Activated naive CD4-positive, alpha-beta T cell treated with anti-CD3 and anti-CD28 coated beads, Interleukin-2, amount 50 U/mL, for 24 hours (primary cell): ENCODE results near the gene SMAD5.
A peak's percentile ranks its signal among the peaks of the same experiment; 100 is the strongest.

Experiments
- H3K27ac Mint-ChIP-seq: one replicate; pipeline ENCODE4 v1.8.0; 2021; ENCODE audit warnings: mild to moderate bottlenecking, mixed read lengths
- H3K27me3 Mint-ChIP-seq: one replicate; pipeline ENCODE4 v1.8.0; 2021; ENCODE audit warnings: mixed read lengths
- H3K36me3 Mint-ChIP-seq: one replicate; pipeline ENCODE4 v1.8.0; 2021; ENCODE audit warnings: mixed read lengths
- H3K4me1 Mint-ChIP-seq: one replicate; pipeline ENCODE4 v1.8.0; 2021; ENCODE audit warnings: mixed read lengths
- H3K4me3 Mint-ChIP-seq: one replicate; pipeline ENCODE4 v1.8.0; 2021; ENCODE audit warnings: mild to moderate bottlenecking, mixed read lengths
- H3K9me3 Mint-ChIP-seq: one replicate; pipeline ENCODE4 v1.8.0; 2021; ENCODE audit warnings: mixed read lengths

Gene SMAD5

GRCh38 chr5:136132557-136133221 is at the start of gene SMAD5:
Gene SMAD5 (plus strand): TSS chr5:136132845. CDS start chr5:136153761, 20,916 bp downstream.
- Mint-ChIP-seq H3K9me3 (peaks cover 2% of the 10 kb centered on the region), H3K36me3 (no peaks in the 10 kb centered on the region), H3K4me1 (peaks cover 9% of the 10 kb centered on the region), H3K4me3 (peak within 1 kb of the TSS; percentile 77), H3K27me3 (peaks cover 36% of the 10 kb centered on the region), H3K27ac (no peak within 1 kb of the TSS)

GRCh38 chr5:136084698-136085097 is 47.9 kb upstream of the SMAD5 start:
- Mint-ChIP-seq H3K27me3 (peaks cover 13% of the 10 kb centered on the region), H3K4me1 (peaks cover 6% of the 10 kb centered on the region), H3K36me3 (no peaks in the 10 kb centered on the region), H3K4me3 (no peak overlapping the region), H3K27ac (no peak overlapping the region), H3K9me3 (no peaks in the 10 kb centered on the region)

GRCh38 chr5:136086783-136087566 is 45.7 kb upstream of the SMAD5 start:
- no peak overlapping the region for H3K4me3 Mint-ChIP-seq
- H3K36me3 Mint-ChIP-seq: no peaks in the 10 kb centered on the region
- H3K9me3 Mint-ChIP-seq: no peaks in the 10 kb centered on the region
- no peaks in the 10 kb centered on the region for H3K27me3 Mint-ChIP-seq
- H3K4me1 Mint-ChIP-seq: no peaks in the 10 kb centered on the region
- no peak overlapping the region for H3K27ac Mint-ChIP-seq

GRCh38 chr5:136087961-136088871 is 44.4 kb upstream of the SMAD5 start:
- Mint-ChIP-seq H3K27me3 (no peaks in the 10 kb centered on the region), H3K36me3 (no peaks in the 10 kb centered on the region), H3K9me3 (no peaks in the 10 kb centered on the region), H3K4me3 (no peak overlapping the region), H3K27ac (no peak overlapping the region), H3K4me1 (no peaks in the 10 kb centered on the region)

GRCh38 chr5:136089791-136090190 is 42.9 kb upstream of the SMAD5 start:
- Mint-ChIP-seq H3K4me3 (no peak overlapping the region), H3K9me3 (no peaks in the 10 kb centered on the region), H3K4me1 (no peaks in the 10 kb centered on the region), H3K27ac (no peak overlapping the region), H3K27me3 (peaks cover 2% of the 10 kb centered on the region), H3K36me3 (no peaks in the 10 kb centered on the region)

DNA sequence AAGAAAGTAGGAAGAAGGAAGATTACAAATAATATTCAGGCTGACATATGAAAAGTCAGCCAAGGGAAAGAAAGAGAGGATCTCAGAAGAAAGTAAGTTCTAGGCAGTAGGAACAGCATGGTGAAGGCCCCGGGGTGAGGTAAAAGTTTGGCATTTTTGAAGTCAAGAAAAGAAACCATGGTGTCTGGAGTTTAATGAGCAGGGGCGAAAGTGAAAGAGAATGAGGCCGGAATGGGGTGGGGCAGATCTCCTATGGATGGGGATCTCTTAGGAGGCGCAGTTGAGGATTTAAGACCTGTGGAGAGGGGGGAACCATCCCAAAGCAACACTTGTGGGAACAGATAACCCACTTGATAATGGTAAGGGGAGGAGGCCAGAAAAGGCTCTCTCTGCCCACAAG is 42.3 kb upstream of the SMAD5 start:
- Mint-ChIP-seq H3K4me3 (no peak overlapping the region), H3K4me1 (no peaks in the 10 kb centered on the region), H3K9me3 (no peaks in the 10 kb centered on the region), H3K27me3 (peaks cover 6% of the 10 kb centered on the region), H3K36me3 (no peaks in the 10 kb centered on the region), H3K27ac (no peak overlapping the region)

- H3K27ac Mint-ChIP-seq: no peak overlapping the region
- H3K4me1 Mint-ChIP-seq: no peaks in the 10 kb centered on the region
- H3K9me3 Mint-ChIP-seq: no peaks in the 10 kb centered on the region
- H3K27me3 Mint-ChIP-seq: peaks cover 8% of the 10 kb centered on the region
- H3K36me3 Mint-ChIP-seq: no peaks in the 10 kb centered on the region
- no peak overlapping the region for H3K4me3 Mint-ChIP-seq
Observed at GRCh38 chr5:136094189-136094912, 38.3 kb upstream of the SMAD5 start.

DNA sequence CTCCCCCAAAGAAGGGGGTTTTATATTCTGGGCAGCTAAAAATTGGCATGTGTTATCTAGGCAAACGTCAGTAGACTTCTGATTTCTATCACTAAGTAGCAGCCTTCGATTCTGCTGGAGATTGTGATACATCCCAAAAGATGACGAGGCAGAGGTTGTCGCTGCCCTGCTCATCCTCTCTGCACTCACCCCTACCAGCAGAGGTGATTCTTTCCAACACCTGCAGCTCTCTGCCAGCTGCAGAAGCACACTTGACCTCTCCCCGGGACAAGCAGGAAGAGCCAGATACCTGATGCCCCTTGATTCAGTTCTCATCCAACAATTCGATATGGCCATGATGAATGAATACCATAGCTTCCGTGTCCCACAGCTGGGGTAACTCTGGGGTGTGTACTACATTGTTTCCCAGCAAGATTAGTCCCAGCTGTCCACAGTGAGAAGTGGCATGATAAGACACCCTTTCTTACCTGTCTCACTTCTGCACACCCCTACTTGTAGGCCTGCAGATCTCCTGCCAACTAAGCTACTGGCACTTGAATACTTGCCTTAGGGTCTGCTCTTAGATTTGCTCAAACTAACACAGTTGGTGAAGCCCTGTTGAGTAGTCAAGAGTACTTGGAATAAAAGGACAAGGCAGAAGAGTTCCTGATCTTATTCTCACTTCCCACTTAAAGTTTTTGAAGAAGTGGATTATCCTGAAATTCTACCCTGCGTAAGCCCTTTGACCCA is 37.6 kb upstream of the SMAD5 start:
- Mint-ChIP-seq H3K36me3 (no peaks in the 10 kb centered on the region), H3K9me3 (no peaks in the 10 kb centered on the region), H3K27ac (no peak overlapping the region), H3K4me1 (no peaks in the 10 kb centered on the region), H3K4me3 (no peak overlapping the region), H3K27me3 (peaks cover 8% of the 10 kb centered on the region)

GRCh38 chr5:136098176-136098575 is 34.5 kb upstream of the SMAD5 start:
- Mint-ChIP-seq H3K4me3 (no peak overlapping the region), H3K36me3 (no peaks in the 10 kb centered on the region), H3K27me3 (peaks cover 8% of the 10 kb centered on the region), H3K9me3 (no peaks in the 10 kb centered on the region), H3K27ac (no peak overlapping the region), H3K4me1 (no peaks in the 10 kb centered on the region)

- Mint-ChIP-seq H3K27me3 (peaks cover 9% of the 10 kb centered on the region), H3K4me3 (no peak overlapping the region), H3K9me3 (no peaks in the 10 kb centered on the region), H3K36me3 (no peaks in the 10 kb centered on the region), H3K4me1 (no peaks in the 10 kb centered on the region), H3K27ac (no peak overlapping the region)
Observed at GRCh38 chr5:136099870-136100269, 32.8 kb upstream of the SMAD5 start.

DNA sequence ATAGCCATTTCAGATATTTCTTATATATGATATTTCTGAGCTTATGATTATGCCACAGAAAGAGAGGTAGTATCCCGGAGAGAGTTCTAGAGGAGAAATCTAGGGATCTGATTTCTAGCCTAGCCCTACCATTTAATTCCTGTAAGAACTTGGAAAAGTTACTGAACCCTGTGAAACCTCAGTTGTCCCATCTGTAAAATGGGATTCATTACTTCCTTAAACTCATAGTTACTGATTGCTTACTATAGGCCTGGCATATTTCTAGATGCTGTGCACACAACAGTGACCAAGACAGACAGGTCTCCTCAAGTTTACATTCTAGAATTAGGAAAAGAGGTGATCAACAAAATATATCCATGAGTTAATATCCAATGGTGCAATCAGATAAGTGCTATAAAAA is 30.8 kb upstream of the SMAD5 start:
- Mint-ChIP-seq H3K9me3 (no peaks in the 10 kb centered on the region), H3K27me3 (peaks cover 3% of the 10 kb centered on the region), H3K36me3 (no peaks in the 10 kb centered on the region), H3K4me1 (no peaks in the 10 kb centered on the region), H3K27ac (no peak overlapping the region), H3K4me3 (no peak overlapping the region)

DNA sequence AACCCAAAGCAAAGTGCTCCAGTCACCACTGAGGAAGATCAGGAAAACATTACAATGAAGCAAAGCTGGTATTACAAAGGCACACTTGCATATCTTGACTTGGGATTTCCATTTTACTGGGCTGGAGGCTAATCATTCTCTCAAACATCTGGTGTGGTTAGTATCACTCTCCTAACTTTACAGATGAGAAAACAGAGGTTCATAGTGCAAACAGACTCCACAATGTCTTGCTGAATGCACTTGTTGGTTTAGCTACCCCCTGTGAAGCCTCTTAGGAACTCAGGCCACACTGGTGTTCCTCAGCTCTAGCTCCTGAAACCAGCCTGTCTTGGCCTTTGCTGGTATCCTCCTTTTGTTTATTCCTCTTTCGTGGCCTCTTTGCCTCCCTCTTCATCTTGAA is 29.5 kb upstream of the SMAD5 start:
- Mint-ChIP-seq H3K4me3 (no peak overlapping the region), H3K4me1 (no peaks in the 10 kb centered on the region), H3K27ac (no peak overlapping the region), H3K27me3 (peaks cover 3% of the 10 kb centered on the region), H3K36me3 (no peaks in the 10 kb centered on the region), H3K9me3 (no peaks in the 10 kb centered on the region)

GRCh38 chr5:136104306-136104965 is 28.2 kb upstream of the SMAD5 start:
- no peaks in the 10 kb centered on the region for H3K9me3 Mint-ChIP-seq
- H3K27ac Mint-ChIP-seq: no peak overlapping the region
- H3K27me3 Mint-ChIP-seq: peaks cover 3% of the 10 kb centered on the region
- H3K4me3 Mint-ChIP-seq: no peak overlapping the region
- H3K4me1 Mint-ChIP-seq: no peaks in the 10 kb centered on the region
- H3K36me3 Mint-ChIP-seq: no peaks in the 10 kb centered on the region

DNA sequence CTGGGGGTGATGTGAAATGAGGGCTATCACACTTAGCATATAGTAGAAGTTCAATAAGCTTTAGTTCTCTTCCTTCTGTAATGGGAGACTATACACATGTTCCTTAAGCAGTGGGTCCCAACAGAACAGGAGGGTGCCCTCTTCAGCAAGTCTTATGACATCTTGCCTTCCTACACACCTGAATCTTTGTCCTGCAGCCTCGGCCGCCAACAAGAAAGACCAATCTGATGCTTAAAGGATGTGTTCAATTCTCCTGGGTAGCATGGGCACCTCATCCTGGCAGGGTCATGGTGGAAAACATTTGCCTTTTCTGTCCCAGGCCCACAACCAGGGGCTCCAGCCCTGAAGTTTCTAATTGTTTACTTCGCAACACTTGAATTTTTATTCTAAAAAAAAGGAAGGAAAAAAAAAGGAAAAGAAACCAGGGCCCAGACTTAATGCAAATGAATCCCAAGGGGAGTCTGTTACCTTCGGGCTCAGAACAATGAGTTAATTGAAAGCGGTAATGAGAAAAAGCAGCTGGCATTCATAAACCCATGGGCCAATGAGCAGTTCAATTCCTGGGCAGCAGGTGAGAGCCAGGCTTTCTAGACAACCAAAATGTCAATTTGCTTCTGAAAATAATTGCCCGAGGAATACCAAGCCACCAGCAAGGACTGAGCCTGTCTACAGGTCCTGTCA is 26.2 kb upstream of the SMAD5 start:
- Mint-ChIP-seq H3K4me3 (no peak overlapping the region), H3K27me3 (peaks cover 3% of the 10 kb centered on the region), H3K27ac (no peak overlapping the region), H3K4me1 (no peaks in the 10 kb centered on the region), H3K9me3 (no peaks in the 10 kb centered on the region), H3K36me3 (no peaks in the 10 kb centered on the region)
